ENCODE measurements around the gene STAB2.

Gene STAB2, protein sequence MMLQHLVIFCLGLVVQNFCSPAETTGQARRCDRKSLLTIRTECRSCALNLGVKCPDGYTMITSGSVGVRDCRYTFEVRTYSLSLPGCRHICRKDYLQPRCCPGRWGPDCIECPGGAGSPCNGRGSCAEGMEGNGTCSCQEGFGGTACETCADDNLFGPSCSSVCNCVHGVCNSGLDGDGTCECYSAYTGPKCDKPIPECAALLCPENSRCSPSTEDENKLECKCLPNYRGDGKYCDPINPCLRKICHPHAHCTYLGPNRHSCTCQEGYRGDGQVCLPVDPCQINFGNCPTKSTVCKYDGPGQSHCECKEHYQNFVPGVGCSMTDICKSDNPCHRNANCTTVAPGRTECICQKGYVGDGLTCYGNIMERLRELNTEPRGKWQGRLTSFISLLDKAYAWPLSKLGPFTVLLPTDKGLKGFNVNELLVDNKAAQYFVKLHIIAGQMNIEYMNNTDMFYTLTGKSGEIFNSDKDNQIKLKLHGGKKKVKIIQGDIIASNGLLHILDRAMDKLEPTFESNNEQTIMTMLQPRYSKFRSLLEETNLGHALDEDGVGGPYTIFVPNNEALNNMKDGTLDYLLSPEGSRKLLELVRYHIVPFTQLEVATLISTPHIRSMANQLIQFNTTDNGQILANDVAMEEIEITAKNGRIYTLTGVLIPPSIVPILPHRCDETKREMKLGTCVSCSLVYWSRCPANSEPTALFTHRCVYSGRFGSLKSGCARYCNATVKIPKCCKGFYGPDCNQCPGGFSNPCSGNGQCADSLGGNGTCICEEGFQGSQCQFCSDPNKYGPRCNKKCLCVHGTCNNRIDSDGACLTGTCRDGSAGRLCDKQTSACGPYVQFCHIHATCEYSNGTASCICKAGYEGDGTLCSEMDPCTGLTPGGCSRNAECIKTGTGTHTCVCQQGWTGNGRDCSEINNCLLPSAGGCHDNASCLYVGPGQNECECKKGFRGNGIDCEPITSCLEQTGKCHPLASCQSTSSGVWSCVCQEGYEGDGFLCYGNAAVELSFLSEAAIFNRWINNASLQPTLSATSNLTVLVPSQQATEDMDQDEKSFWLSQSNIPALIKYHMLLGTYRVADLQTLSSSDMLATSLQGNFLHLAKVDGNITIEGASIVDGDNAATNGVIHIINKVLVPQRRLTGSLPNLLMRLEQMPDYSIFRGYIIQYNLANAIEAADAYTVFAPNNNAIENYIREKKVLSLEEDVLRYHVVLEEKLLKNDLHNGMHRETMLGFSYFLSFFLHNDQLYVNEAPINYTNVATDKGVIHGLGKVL (N-terminal part only)

DNA sequence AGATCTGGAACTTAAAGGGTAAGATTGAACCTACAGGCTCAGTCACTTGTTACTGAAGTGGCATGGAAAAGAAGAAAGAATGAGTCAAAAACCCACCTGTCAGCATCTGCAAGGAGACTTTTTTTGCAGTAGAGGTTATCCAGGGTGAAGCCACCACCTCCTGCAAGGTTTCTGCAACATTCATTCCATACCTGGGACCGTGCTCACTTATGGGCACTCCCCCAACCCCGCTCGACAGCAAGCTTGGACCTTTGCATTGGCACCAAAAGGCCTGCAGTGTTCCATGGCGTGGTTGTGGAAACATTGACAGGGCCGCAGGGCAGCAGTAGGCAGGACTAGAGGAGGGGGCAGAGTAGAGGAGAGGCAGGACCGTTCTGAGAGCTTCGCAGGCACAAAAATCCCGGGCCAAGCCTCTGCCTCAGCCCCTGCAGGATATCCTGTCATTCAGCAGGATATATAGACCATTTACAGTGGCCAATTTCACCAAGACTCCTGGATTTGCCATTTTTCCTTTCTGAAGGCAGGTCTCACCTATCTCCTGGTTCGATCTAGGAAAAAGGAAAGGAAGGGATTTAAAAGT, at the start of gene STAB2:
TSS of gene STAB2 (plus strand) at position 483 of the 580 bp plus-strand sequence. CDS start 204 bp downstream, outside the sequence.
- no peak for DNase-seq (ENCODE audit: low read depth)

DNA sequence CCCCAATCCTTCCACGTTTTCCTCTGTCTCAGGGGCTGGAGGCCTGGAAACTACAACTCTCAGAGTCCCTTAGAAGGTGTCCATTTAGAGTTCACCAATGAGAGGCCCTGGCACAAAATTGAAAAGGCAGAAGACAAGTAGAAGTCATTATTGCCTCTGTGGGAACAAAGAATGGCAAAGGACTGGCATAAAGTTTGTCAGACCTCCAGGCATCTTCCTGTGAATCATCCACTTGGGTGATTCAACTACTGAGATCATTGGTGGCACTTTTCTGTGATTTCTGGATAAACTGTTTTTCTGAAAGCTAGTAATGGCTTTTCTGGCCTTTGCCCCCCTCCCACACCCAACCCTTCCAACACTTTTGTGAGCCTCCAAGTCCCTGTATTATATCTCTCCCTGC, 48.7 kb upstream of the STAB2 start:
- DNase-seq (ENCODE audit: low read depth), result no peak

DNA sequence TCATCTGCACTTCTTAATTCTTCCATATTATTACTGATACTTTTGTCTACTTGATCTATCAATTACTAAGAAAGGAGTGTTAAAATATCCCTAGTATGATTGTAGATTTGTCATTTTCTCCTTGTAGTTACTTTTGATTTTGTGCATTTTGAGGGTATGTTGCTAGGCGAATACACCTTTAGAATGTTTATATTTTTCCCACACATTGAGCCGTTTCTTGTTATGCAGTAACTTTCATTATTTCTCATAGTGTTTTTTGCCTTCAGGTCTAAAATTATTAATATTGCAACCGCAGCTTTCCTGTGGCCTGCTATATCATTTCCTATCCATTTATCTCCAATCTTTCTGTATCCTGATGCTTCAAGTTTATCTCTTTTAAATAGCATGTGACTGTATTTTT, 46.8 kb upstream of the STAB2 start:
- DNase-seq (ENCODE audit: low read depth), result no peak

DNA sequence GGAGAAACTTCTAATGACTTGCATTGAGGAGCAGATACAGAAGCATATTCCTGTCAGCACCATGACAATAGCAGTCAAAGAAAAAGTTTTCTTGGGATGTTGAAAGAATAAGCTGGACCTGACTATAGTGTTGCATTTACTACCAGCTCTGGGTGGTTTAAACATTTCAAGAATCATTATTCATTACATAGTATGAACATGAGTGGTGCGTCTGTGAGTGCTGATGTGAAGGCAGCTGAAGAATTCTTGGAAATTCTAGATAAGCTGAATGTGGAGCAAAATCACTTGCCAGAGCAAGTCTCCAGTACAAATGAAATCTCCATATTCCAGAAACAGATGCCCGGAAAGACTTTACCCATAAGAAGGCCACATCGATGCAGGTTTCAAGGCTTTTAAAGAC, 45.0 kb upstream of the STAB2 start:
- DNase-seq (ENCODE audit: low read depth), result no peak

DNA sequence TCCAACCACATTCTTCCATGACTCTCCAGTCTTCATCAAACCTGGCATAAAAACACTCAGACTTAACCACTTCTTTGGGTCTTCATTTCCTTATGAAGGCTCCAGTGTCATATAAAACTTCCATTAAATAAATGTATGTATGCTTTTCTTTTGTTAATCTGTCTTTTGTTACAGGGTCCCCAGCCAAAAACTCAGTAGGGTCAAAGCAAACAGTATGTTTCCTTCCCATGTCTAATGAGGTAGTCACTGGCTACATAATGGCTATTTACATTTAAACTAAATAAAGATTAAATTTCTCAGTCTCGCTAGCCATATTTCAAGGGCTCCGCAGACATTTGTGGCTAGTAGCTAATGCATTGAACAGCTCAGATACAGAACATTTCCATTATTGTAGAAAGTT, 40.1 kb upstream of the STAB2 start:
- no peak for DNase-seq (ENCODE audit: low read depth)

DNA sequence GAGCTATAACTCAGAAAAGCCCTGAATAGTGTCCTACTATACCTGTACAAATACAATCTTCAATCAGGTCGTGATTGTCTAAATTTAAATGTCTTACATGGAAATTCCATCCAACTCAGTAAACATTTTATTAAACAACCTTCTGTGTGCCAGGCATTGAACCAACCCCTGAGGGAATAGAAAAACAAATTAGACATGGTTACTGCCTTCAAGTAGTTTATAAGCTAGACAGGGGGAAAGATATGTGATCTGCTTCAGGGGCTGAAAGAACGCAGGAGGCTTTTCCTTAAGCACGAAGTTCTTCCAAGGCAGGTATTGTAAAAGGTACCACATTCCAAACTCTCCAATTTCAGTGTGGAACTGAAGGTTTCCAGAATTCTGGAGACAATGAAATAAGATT, 39.7 kb upstream of the STAB2 start:
- no peak for DNase-seq (ENCODE audit: low read depth)

DNA sequence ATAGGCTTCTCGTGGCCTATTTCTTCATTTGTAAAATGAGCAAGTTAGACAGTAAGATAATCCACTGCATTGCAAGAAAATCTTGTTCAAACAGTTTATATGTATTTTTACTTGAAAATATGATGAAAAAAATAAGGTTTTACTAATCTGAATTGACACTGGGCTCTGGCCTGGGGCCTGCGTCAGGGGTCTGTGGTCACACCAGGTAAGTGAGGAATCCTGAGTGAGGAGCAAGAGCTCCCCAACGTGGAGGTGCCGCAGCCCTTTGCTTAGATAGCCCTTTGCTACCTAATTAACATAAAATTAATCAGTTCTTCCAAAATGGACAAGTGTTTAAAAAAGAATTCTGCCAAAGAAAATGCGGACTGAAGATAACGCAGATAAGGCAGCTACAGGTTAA, 39.1 kb upstream of the STAB2 start:
- DNase-seq (ENCODE audit: low read depth), result no peak

DNA sequence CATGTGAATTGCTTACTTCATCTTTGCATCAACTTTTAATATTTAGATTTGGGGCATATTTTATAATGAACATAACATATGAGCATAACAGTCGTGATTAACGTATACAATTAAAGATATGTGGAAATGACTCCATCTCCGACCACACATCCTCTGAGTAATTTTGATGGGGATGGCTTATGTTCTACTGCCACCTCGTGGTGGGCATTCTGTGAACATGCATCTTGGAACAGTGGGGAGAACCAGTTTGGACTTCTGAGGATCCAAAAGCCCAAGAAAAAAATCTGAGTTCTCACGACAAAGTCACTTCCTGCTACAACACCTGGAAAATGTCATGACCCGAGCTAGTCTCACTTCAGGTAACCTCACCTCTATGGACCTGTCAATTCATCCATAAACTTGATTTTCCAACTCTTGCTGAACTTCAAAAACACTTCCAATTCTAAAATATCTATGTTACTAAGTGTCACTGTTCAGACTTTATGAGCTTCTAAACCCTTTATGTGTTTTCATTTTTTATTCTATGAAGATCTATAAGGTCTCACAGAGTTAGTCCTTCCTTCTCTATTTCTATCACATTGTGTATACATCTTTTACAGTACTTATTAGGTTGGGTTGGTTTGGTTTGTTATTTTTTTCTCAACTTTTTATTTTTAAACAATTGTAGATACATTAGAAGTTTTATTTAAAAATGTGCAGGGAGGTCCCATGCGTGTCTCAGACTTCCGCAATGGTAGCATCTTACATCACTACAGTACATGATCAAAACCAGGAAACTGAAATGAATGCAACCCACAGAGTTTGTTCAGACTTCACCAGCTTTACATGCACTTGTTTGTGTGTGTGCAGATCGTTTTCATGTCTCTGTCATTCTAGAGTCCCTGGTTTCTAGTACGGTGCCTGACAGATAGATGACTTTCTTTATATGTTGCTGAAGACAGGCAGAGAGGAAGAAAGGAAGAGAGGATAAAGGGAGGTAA, 38.2 kb upstream of the STAB2 start:
- peak; percentile 2 for DNase-seq (ENCODE audit: low read depth)

DNA sequence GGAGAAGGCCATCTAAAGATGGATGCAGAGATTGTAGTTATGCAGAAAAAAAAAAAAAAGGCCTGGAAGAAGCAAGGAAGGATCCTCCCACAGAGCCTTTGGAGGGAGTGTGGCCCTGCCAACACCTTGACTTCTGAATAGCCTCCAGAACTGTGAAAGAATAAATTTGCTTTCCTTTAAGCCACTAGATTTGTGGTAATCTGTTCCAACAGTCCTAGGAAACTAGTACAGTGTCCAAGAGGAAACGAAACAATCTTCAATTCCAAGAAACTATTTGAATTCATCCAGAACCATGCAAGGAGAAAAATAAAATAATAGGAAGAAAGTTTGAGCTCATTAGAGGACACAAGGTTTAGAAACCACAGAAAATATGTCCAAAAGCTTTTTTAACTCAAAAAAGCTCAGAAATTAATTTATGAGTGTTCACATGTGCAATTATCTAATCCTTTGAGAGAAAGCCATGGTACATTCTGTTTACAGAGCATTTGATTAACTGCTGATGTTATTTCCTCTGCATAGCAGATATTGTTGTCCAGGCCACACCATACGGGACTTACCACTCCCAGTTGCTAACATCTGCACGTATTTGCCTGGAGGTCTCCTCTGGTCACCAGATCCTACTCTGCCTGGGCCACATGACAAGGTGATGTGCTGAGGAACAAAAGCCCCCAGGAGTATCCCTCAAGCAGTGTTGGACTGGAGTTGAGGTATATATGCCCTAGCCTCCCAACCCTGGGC, 30.0 kb upstream of the STAB2 start:
- no peak for DNase-seq (ENCODE audit: low read depth)

DNA sequence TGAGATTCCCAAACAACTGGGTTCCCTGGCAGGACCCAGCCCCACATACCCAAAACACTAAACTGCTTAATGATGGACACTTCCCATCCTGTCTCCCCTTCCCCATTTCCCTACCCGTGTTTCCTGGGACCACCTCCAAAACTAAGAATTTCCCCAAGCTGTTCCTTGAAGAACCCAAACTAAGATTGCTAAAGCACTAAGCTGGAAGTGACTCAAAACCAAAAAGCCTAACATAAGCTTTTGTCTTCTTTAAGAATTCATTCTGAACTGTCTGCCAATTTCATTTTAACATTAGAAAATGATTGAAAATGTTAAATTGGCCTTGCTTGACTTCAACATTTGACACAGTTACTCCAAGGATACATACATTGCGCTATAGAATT, 29.5 kb upstream of the STAB2 start:
- DNase-seq (ENCODE audit: low read depth), result no peak

DNA sequence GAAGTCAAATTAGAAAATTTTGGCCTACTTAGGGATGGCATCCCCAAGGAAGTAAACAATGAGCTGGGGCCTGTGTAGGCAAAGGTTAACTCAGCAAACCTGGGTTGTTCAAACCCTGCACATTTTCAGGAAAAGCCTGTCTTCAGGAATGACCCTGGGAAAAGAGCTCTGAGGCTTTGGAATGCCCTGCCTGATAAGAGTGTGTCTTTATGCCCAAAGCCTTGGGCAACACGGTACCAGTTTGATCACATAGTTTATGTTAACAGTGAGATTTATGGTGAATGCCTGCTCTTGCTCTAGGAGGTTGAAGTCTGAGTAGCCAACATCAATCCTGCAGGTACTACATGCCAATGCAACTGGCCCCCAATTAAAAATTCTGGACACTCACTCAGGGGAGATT, 28.2 kb upstream of the STAB2 start:
- DNase-seq (ENCODE audit: low read depth), result no peak

DNA sequence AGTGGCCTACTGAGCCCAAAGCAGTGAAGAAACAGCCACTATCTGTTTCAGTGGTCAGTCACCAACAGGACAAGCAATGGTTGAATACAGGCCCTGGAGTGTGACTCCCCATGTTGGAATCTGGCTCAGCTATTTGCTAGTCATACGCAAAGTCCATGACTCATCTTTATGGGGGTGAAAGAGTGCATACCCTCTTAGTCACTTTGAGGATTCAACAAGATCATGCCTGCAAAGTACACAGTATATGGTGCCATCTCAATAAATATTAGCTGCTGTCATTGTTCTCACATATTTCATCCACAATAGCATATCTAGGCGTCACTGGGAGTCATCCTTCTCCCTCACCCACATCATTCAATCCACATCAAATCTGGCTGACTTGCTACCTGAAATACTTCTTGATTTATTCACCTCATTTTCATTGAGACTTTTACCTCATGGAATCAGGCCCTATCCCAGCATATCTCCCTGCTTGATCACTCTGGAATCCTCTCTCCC, 26.4 kb upstream of the STAB2 start:
- no peak for DNase-seq (ENCODE audit: low read depth)

DNA sequence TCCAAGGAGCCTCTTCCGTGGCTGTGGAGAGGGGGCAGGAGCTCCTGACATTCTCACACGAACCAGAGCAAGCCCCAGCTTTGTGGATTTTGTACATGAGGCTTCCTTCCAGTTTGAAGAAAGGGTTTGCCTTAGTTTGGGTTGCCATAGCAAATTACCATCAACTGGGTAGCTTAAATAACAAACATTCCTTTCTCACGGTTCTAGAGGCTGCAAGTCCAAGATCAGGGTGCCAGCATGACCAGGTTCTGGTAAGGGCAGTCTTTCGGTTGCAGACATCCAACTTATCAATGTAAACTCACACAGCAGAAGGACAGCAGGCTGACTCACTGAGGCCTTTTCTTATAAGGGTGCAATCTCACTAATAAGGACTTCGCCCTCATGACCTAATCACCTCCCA, 25.9 kb upstream of the STAB2 start:
- DNase-seq (ENCODE audit: low read depth), result no peak

DNA sequence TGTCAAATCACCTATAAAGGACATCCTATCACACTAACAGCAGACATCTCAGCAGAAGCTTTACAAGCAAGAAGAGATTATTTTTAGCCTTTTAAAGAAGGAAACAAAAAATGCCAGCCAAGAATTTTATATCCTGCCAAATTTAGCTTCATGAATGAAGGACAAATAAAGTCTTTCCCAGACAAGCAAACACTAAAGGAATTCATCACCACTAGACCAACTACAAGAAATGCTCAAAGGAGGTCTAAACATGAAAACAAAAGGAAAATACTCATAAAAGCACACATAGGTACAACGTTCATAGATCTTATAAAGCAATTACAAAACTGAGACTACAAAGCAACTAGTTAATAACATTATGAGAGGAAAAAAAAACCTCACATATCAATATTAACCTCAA, 20.7 kb upstream of the STAB2 start:
- no peak for DNase-seq (ENCODE audit: low read depth)

DNA sequence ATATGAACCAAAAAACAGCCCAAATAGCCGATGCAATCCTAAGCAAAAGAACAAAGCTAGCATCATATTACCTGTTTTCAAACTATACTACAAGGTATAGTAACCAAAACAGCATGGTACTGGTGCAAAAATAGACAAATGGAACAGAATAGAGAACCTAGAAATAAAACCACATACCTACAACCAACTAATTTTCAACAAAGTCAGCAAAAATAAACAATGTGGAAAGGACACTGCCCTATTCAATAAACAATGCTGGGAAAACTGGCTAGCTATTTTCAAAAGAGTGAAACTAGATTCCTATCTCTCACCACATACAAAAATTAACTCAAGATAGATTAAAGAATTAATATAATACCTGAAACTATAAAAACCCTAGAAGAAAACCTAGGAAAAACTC, 17.8 kb upstream of the STAB2 start:
- no peak for DNase-seq (ENCODE audit: low read depth)

DNA sequence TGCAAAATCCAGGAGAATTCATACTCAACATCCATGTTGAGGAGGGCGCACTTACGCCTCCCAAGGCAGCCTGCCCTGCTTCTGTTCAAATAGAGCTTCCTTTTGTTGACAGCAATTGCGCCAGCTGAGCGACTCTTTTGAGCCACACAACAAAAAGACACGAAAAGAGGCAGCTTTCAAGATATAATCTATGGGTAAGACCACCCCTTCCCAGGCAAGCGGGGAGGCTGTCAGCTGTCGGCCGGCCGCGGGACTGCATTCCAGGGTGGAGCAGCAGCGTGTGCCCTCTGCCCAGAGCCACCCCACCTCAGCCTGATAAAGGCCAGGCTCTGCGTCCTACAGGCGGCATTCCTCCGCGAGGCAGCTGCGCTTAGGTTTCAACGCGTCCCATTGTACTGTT, 15.8 kb upstream of the STAB2 start:
- no peak for DNase-seq (ENCODE audit: low read depth)

DNA sequence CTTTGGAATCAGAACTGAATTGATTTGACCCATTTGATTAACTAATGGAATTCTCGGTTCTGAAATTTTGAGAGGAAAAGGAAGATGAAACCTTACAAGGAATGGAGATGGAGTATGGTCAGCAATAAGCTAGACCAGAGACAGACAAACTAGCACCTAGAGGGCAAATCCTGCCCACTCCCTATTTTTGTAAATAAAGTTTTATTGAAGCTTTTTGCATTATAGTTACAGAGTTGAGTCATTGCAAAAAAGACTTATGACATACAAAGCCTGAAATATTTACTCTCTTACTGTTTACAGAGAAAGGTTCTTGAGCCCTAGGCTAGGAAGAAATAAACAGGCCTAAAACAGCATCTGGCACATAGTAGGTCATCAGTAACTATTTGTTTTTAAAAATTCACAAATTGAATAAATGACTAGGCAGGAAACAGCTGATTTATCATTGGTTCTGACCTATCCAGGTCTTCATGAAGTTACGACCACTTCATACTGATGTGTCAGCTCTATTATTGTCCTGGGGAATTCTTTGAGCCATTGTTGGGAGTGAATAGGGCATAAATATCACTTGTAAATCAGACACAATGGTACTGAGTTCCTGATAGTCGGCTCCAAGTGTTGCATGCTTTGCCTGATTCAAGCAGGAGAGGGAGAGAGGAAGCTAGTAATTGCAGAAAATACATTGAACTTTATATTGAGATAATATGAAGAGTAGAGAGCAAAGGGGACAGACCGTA, 14.6 kb upstream of the STAB2 start:
- no peak for DNase-seq (ENCODE audit: low read depth)

DNA sequence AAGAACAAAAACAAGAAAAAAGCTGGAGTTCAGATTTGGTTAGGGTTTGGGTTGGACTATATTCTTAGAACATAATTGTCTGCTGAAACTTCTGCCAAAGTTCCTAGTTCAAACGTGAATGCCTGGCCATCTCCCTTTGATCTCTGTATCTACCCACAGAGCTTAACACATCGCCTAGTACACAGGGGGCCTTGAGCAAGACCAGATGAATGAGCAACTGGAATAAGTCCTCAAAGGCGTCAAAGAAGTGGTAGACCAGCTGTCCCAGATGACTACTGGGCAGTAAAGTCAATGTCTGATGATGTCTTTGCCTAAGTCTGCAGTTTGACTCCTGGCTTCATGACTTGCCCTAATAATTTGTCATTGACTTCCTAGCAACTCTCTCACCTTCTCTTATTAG, 13.9 kb upstream of the STAB2 start:
- no peak for DNase-seq (ENCODE audit: low read depth)

DNA sequence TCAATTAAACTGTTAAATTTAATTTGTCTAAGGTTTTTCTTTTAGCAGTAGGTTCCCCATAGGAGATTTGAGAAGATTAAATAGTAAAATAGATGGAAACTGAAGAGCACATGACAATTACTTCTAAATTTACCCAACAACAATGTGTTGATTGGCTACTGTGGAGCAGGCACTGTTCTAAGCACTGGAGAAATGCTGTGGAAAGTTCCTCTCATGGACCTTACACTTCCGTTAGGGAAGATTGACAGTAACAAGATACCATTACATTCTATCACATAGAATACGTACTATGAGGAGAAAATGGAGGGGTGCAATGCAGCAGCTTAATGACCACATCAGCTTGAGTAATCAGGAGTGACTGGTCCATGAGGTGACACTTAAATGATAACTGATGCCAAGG, 8.1 kb upstream of the STAB2 start:
- DNase-seq (ENCODE audit: low read depth), result no peak

All from T-helper 22 cell (primary cell).